Common myeloid progenitor, CD34-positive (primary cell): ENCODE measurements around the gene GAGE2A.
A peak's percentile ranks its signal among the peaks of the same experiment; 100 is the strongest.
"Not testable (repeated sequence)": the region's sequence is repeated elsewhere in the genome, so short reads cannot be mapped to it uniquely, and the experiment has no call there.

ENCODE experiments used
- CTCF ChIA-PET: fragments of 350-600 bp; sonication (Branson Sonifier 250); formaldehyde crosslinking; loops from one replicate; lab custom pipeline; 2021; ENCODE audit warnings: antibody characterized with exemption; lab: Charles Lee
- POLR2A ChIA-PET: fragments of 350-600 bp; sonication (Branson Sonifier 250); formaldehyde crosslinking; loops from one replicate; lab custom pipeline; 2021; ENCODE audit warnings: antibody characterized with exemption; lab: Charles Lee
- DNase-seq, 3 donors: peaks; one replicate each; pipeline versions ENCODE4 v3.0.0 to v3.0.0-alpha.2; 2013
- H3K27ac ChIP-seq, 2 experiments: 1 replicate in 1 of 2; 2 replicates in 1 of 2; pipeline ENCODE4 v1.7.0; 2013; ENCODE audit warnings: inconsistent platforms in 2 of 2, low read length in 2 of 2, mild to moderate bottlenecking in 2 of 2, low read depth in 1 of 2, moderate library complexity in 1 of 2; ENCODE audit not compliant: severe bottlenecking in 2 of 2, insufficient read depth in 1 of 2, poor library complexity in 1 of 2
- H3K27me3 ChIP-seq, 5 experiments: replicated peaks in 2 of 5; 1 replicate in 3 of 5; 2 replicates in 2 of 5; pipeline versions ENCODE4 v1.6.1 to v1.7.0; 2013; ENCODE audit warnings: low read length in 4 of 5, mild to moderate bottlenecking in 2 of 5, moderate library complexity in 2 of 5, inconsistent platforms in 1 of 5; ENCODE audit not compliant: insufficient read depth in 5 of 5, control insufficient read depth in 4 of 5
- H3K36me3 ChIP-seq, 4 experiments: 1 replicate in 2 of 4; 2 replicates in 2 of 4; pipeline versions ENCODE4 v1.6.1 to v1.7.0; 2013; ENCODE audit warnings: low read length in 3 of 4, control low read depth in 1 of 4, mild to moderate bottlenecking in 1 of 4; ENCODE audit not compliant: control insufficient read depth in 4 of 4, insufficient read depth in 4 of 4
- H3K4me1 ChIP-seq, 4 experiments: 1 replicate in 3 of 4; 2 replicates in 1 of 4; pipeline versions ENCODE4 v1.6.1 to v1.7.1; 2013; ENCODE audit warnings: low read length in 3 of 4, mild to moderate bottlenecking in 3 of 4, control low read depth in 1 of 4, inconsistent platforms in 1 of 4, moderate library complexity in 1 of 4; ENCODE audit not compliant: control insufficient read depth in 4 of 4, insufficient read depth in 4 of 4; ENCODE audit errors: control extremely low read depth in 1 of 4
- H3K4me3 ChIP-seq, 7 experiments: 1 replicate in 4 of 7; 2 replicates in 3 of 7; pipeline versions ENCODE4 v1.5.1 to v1.7.0; 2013; ENCODE audit warnings: mild to moderate bottlenecking in 7 of 7, low read length in 6 of 7, moderate library complexity in 6 of 7, inconsistent platforms in 2 of 7, low read depth in 2 of 7, control low read depth in 1 of 7; ENCODE audit not compliant: insufficient read depth in 4 of 7, control insufficient read depth in 1 of 7; ENCODE audit errors: extremely low read depth in 1 of 7
- H3K9me3 ChIP-seq, 5 experiments: 1 replicate in 4 of 5; 2 replicates in 1 of 5; pipeline versions ENCODE4 v1.6.1 to v1.7.1; 2013; ENCODE audit warnings: low read length in 4 of 5, mild to moderate bottlenecking in 2 of 5, inconsistent platforms in 1 of 5, low read depth in 1 of 5, moderate library complexity in 1 of 5; ENCODE audit not compliant: control insufficient read depth in 4 of 5, insufficient read depth in 2 of 5; ENCODE audit errors: control extremely low read depth in 1 of 5
- WGBS: methylation state at CpG from one replicate; pipeline ENCODE4 v1.1.5; 2013; ENCODE audit not compliant: insufficient coverage; 5-methylcytosine and 5-hydroxymethylcytosine counted together

The GAGE2A gene

DNA sequence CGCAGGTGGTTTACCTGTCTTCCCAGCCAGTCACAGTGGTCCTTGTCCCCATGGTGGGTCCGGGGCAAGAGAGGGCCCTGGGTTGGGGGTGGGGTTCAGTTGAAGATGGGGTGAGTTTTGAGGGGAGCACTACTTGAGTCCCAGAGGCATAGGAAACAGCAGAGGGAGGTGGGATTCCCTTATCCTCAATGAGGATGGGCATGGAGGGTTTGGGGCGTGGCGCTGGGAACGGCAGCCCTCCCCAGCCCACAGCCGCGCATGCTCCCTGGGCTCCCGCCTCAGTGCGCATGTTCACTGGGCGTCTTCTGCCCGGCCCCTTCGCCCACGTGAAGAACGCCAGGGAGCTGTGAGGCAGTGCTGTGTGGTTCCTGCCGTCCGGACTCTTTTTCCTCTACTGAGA, 9.6 kb upstream of the GAGE2A start, which contains the start of gene GAGE12H:
GAGE12H (plus strand) TSS at position 301 of the 400 bp plus-strand sequence. CDS start 1,155 bp downstream, outside the sequence.
- CTCF ChIA-PET, DNase-seq, H3K27ac ChIP-seq, H3K36me3 ChIP-seq, H3K4me3 ChIP-seq, H3K27me3 ChIP-seq, H3K9me3 ChIP-seq, POLR2A ChIA-PET, H3K4me1 ChIP-seq: not testable (repeated sequence)
- WGBS, result no CpG with 5 or more reads among the region's 16 CpGs

DNA sequence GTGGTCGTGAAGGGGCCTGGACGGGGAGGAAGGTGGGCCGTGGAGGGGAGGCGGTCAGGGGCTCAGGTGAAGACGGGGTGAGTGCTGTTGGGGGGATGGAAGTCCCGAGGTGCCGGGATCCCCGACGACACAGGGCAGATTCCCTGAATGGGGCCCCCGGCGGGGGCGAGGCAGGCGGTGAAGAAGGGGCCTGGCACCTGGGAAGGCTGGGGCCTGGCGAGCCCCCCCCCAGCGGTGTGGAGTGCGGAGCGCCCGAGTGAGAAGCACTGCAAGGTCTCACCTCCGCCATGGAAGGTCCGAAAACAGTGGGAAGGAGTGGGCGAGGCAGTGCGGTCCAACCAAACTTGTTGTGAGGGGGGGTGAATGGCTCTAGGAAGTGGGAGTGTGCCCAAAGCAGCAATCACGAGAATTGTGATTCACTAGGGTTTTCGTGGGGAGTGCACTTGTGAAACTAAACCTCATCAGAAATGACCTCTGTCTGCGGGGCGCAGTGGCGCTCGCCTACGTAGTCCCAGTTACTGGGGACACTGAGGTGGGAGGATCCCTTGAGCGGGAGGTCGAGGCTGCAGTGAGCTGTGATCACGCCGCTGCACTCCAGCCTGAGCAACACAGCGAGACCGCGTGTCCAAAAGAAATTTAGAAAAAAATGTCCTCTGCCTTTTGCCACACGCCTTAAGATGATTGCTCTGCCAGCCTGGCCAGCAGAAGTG, 628 bp downstream of the GAGE2A start:
- H3K27me3 ChIP-seq, DNase-seq, POLR2A ChIA-PET, H3K4me1 ChIP-seq, H3K36me3 ChIP-seq, CTCF ChIA-PET, H3K4me3 ChIP-seq, H3K27ac ChIP-seq, H3K9me3 ChIP-seq: not testable (repeated sequence)
- WGBS, result 94% methylated on average over 12 of the region's 37 CpGs

DNA sequence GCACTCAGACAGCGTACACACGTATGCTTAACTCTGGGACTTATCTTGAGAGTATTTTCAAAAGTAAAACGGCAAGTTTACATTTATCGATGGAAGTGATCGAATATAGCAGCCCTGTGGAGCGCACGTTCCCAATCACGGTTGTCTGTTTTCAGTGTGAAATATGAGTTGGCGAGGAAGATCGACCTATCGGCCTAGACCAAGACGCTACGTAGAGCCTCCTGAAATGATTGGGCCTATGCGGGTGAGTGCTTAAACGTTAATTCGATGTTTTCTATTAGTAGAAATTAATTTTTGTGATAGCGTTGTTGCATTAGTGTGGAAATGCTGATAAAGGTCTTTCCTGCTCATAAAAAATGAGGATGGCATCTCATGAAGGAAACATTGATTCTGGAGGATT, 1.2 kb downstream of the GAGE2A start:
- H3K4me1 ChIP-seq, H3K36me3 ChIP-seq, H3K9me3 ChIP-seq, CTCF ChIA-PET, H3K27me3 ChIP-seq, POLR2A ChIA-PET, H3K27ac ChIP-seq, H3K4me3 ChIP-seq, DNase-seq: not testable (repeated sequence)
- no CpG with 5 or more reads among the region's 17 CpGs for WGBS

DNA sequence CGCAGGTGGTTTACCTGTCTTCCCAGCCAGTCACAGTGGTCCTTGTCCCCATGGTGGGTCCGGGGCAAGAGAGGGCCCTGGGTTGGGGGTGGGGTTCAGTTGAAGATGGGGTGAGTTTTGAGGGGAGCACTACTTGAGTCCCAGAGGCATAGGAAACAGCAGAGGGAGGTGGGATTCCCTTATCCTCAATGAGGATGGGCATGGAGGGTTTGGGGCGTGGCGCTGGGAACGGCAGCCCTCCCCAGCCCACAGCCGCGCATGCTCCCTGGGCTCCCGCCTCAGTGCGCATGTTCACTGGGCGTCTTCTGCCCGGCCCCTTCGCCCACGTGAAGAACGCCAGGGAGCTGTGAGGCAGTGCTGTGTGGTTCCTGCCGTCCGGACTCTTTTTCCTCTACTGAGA, 9.4 kb downstream of the GAGE2A start, which contains the start of gene GAGE1:
GAGE1 (plus strand) TSS at position 301 of the 400 bp plus-strand sequence. CDS start 1,155 bp downstream, outside the sequence.
- no CpG with 5 or more reads among the region's 16 CpGs for WGBS
- H3K9me3 ChIP-seq, CTCF ChIA-PET, H3K4me3 ChIP-seq, H3K27me3 ChIP-seq, H3K27ac ChIP-seq, DNase-seq, H3K4me1 ChIP-seq, POLR2A ChIA-PET, H3K36me3 ChIP-seq: not testable (repeated sequence)

DNA sequence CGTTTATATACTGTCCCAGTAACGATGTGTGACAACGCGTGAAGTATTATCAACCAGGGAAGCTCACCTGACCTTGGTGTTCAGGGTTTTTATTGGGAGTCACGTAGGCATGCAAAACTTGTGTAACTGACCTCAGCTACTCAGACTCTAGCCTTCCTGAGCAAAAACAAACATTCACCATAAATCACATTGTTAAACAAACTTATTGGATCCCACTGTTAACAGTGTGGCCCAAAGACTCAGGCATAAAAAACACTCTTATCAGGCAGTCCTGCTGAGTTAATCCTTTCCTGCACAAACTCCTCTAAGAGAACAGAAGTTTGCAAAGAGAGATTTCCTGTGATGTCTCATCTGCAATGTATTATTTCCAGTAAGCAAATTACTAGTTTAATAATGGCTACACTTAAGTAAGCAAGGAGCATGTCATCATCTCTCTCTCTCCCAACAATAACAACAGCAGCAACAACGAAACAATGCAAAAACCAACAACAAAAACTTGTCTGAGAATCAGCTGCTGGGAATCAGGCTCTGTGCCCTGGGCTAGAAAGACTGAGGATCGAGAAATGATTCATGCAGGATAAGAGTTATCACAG, 21.5 kb downstream of the GAGE2A start:
- 75% methylated on average over 7 of the region's 7 CpGs for WGBS
- Histone ChIP-seq H3K9me3 (no peaks in the 10 kb centered on the region), H3K27ac (no peak overlapping the region), H3K4me3 (no peak overlapping the region), H3K27me3 (no peaks in the 10 kb centered on the region), H3K4me1 (no peaks in the 10 kb centered on the region), H3K36me3 (no peaks in the 10 kb centered on the region)
- ChIA-PET CTCF (no interaction called here), POLR2A (interaction anchor here (0.6 kb wide), 1 partner anchor 1384 kb away, joined by 4 read pairs; no protein-coding TSS in a partner anchor)
- DNase-seq, result peak in 1 of 3 donors; percentile 1

DNA sequence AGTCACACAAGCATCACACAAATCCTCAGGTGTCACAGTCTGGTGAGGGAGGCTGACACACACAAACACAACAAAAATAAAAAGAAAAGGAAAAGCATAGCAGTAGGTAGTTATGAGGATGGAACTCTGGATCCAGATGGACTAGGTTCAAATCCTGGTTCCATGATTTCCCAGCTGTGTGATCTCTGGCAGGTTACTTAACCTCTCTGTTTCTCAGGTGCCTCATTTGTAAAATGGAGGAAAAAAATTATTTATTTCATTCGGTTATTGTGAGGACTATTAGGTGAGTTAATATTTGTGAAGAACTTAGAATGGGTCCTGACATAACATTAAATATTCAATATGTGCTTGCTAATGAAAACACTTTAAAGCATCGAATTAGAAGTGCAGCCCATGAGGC, 29.3 kb downstream of the GAGE2A start:
- Histone ChIP-seq H3K9me3 (no peaks in the 10 kb centered on the region), H3K27ac (no peak overlapping the region), H3K4me3 (no peak overlapping the region), H3K36me3 (no peaks in the 10 kb centered on the region), H3K4me1 (no peaks in the 10 kb centered on the region), H3K27me3 (no peaks in the 10 kb centered on the region)
- WGBS, result no CpG with 5 or more reads among the region's 2 CpGs
- DNase-seq, result no peak
- ChIA-PET POLR2A (no interaction called here), CTCF (no interaction called here)

DNA sequence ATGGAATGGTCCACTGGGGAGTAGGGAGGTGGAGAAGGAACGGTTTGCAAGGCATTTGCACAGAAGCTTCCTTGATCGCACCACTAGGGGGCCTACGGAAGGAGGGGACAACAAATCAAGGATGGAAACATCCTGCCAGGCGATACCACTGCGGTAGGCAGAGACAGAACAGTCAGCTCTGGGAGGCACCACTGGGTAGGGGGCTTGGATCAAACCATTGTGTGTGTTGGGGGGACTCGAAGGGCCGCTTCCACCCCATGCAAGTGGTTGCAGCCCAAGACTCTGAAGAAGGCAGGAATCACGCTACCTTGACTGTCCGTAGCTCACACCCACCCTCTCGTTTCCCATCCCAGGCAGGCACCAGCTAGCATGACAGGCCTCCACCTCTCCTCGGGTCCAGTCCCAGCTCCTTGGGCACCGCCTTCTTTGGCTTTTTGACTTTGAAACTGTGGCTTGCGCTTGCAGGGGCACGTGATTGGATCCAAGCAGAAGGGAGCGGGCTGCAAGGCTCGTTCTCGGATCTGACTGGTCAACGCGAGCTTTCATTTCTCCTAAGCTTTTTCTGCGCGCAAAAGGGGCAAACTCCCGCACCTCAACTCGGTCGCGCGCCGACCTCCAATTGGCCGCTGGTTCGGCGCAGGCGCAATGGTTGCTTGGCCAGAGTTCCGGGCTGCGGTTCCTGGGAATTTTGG, 37.9 kb downstream of the GAGE2A start:
- WGBS, result 74% methylated on average over 32 of the region's 33 CpGs
- Histone ChIP-seq H3K27ac (no peak overlapping the region), H3K36me3 (no peaks in the 10 kb centered on the region), H3K27me3 (no peaks in the 10 kb centered on the region), H3K9me3 (peaks cover 0 to 20% (median 0%) of the 10 kb centered on the region in 5 experiments), H3K4me1 (no peaks in the 10 kb centered on the region), H3K4me3 (peak overlapping the region in 4 of 7 experiments; percentile 6 to 48 (median 33))
- ChIA-PET POLR2A (no interaction called here), CTCF (no interaction called here)
- DNase-seq, result peak; percentile 54 to 83 (median 82)
